ENCODE measurements around the gene CDH4.

The CDH4 gene

DNA sequence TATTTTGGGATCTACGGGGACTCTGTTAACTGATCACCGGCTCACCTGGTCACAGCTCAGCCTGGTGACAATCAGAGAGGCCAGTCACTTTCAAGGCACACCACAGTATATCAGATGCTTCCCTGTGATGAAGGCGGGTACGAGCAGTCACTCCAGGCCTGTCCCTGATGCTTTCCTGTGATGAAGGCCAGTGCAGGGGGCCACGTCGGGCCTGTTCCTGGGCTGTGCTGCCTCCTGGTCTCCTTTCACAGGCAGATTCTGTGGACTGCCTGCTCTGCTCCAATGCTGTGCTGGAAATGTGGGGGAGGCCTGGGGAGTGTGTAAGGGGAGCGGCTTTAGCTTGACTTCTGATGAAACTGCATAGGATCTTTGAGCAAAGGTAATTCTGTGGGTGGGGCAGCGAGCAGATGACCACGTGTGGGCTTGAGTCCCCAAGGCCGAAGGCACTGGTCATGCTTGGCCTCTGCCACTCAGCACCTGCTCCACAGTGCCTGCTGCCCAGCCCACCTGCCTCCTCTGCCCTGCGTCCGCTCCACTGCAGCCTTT is 441.1 kb downstream of the CDH4 start:
- DNase-seq (ENCODE audit: low read depth): no peak

DNA sequence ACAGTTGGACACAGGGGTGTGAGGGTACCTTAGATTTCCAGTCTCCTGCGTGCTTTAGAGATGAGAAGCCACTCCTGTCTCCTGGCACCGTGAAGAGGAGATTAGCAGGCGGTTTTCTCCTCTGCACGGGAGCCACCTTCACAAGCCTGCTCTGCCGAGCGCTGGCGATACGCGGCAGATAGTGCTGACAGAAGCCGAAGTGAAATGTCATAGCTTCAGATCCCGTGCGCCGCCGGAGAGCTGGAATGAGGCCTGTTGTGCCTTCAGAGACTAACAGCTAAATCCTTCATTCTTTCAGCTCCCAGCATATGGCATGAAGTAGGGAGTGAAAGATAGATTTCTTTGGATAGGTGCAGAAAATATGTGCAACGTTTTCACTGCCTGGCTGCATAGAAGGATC is 442.6 kb downstream of the CDH4 start:
- no peak for DNase-seq (ENCODE audit: low read depth)

DNA sequence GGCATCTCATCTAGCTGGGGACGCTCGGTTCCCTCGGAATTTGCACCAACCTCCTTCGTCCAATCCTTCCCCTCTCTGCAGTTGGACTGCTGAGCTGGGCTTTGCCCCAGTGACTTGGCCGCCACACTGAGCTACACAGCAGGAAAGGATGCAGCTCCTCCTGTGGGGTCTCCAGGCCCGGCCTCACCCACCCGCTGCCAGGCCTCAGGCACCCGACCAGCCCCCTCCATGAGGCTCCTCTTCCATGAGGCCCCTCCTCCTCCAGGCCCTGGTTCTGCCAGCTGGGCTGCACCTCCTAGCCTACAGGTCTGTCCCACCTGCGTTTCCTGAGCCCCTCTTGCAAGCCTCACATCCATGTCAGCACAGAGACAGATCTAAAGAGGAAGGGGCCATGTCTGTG is 443.7 kb downstream of the CDH4 start:
- no peak for DNase-seq (ENCODE audit: low read depth)

DNA sequence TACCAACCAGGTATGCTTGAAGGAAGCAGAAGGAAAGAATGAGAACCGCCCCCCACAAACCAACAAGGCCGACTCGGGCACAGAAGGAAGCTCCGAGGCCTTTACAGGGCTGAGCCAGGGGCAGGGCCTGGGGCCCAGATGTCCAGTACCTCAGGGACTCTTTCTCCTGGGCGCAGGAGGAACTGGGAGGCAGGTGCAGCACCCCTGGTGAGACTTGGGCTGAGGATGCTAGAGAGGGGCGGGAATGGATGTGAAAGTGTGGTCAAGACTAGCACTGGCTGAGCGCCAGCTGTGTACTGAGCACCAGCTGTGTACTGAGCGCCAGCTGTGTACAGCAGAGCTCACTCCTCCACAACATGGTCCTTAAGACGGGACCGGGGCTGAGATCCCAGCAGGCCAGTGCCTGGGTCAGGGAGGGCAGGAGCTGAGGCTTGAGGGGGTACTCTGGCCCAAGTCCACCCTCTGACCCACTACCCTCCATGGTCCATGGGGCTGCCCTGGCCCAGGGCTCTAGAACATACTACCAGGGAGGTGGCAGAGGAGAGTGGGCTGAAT is 444.2 kb downstream of the CDH4 start:
- no peak for DNase-seq (ENCODE audit: low read depth)

DNA sequence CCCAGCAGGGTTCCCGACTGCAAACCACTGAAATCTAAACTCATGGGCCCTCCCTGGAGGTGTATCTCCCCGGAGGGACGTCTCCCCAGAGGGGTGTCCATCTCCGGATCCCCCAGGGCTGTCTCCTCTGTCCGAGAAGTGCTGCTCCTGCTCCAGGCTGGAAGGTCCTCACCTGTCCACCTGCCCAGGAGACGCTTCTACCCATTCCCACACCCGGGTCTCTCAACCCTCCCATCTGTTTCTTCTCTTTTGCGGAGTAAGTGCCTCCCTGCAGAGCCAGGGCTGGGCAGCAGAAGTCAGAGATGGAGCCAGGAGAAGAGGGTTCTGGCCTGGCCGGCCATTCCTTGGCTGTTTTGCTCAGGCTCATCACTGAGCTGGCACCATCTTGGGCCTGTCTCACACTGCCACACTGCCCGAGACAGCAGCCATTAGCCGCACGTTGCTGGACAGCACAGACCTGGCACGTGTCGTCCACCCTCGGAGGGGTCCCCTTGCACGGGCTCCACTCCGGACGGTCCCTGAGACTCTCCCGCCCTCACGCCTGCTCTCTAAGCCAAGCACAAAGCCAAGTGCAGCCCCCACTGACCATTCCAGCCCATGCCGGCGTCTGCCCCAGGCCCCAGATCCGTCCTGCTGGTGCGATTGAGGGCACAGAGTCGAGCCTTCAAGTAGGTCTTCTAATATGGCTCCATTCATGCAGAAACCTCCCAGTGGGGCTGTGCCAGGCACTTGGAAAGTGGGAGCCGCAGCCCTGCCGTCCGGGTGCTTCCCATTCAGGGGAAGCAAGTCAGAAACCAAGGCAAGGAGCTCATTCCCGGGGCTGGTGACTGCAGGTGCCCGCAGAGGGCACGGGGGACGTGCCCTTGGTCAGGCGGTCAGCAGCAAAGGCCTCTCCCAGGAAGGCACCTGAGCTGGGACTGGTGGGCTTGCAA is 445.9 kb downstream of the CDH4 start:
- DNase-seq (ENCODE audit: low read depth): no peak

DNA sequence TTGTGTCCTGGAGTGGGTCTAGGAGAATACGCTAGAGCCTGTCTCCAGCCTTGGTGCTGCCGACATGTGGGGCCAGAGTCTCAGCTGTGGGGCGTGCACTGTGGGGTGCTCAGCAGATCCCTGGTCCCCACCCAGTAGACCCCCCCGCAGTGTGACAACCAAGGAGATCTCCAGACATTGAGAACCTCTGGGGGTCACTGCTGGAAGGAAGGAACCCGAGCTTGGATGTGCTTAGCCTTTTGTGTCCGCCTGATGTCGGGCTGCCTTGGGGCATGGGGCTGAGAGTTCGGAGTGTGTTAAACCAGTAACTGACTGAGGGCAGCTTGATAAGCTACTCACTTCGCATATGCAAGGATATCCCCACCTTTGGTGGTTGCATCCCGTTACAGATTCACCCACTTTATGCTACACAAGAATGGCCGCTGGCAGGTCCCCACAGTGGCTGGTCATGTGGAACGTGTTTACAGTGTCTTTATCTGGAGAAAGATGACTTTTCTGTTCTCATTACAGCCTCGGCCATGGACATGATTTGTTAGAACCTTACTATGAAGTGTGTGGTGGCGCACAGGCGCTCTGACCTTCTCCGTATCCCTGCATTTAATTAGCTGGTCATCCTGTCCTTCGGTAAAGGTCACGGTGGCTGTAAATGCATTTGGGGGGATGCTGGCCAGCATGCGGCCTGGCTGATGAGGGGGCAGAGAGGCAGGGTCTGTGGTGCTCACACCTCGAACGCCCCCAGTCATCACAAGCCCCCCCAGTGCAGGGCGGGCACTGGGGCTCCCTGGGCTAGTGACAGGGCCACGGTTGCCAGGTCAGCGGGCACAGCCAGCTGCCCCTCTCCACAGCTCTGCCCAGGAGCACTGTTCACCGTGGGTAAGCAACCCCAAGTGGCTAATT is 446.8 kb downstream of the CDH4 start:
- DNase-seq (ENCODE audit: low read depth): no peak

DNA sequence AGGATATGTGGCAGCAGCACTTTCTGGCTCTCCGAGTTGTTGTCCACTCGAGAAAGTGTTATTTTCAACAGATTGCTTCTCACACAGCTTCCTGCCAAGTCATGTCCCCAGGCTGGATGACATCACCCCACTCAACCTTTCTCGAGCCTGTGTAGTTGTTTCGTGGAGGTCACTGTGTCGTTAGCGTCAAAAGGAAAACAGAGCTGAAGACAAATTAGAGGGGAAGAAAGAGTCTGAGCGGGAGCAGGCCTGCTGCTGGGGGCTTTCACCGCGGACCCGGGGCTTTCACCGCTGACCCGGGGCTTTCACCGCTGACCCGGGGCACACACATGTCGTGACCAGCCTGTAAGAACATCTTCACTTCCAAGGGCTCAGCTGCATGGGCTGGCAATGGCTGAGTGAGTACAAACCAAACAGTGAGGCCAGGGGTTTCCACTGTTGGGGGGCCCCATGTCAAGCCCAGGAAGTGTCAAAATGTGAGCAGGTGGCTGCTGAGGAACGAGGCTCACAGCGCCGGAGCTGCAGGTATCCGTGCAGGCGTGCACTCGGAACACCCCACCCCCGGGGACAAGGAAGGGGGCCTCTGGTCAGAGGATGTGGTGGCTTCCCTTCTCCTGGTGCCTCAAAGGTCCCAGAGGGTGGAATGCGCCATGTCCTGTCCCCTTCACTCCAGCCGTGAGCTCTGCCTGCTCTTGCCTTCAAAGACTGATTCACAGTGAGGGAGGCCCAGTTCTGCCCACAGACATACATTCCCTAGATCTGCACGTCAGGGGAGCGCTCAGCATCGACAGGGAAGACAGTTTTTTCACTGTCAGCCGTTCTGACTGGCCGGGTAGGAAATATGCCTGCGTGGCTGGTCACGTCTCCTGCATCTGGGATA is 447.7 kb downstream of the CDH4 start:
- DNase-seq (ENCODE audit: low read depth): peak; percentile 6

DNA sequence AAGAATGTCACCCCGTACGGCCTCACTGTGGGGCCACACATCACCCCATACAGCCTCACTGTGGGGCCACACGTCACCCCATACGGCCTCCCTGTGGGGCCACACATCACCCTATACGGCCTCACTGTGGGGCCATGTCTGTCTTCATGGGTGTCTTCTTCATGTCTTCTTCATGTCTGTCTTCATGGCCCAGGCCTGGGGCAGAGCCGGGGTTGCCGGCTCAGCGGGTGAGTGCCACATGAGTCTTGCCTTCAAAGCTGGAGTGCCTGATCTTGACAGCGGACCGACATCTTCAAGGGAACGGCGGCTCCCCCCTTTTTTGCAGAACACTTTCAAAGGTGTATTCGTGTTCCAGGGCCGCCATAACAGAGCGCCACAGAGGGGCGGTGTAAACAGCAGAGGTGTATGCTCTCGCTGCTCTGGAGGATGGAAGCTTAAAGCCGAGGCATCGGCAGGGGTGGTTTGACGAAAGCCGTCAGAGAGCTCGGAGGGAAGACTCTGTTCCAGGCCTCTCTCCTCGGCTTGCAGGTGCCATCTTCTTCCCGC is 448.6 kb downstream of the CDH4 start:
- no peak for DNase-seq (ENCODE audit: low read depth)

DNA sequence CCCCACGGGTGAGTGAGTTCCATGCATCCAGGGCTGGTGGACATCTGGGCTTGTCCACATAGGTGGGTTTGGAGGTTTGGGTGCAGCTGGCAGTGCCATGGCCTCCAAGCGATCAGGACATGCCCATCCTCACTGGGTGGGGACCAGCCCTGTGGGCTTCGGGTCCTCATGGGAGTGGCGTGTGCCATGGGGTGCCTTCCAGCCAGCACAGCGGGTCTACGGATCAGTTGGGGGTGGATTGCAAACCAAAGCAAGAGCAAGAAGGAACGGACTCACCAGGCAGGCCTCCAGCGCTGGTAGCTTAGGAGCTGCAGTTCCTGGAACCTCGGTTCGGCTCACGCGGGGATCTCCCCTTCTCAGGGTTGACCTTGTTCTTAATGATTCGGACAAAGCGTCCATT is 449.3 kb downstream of the CDH4 start:
- no peak for DNase-seq (ENCODE audit: low read depth)

DNA sequence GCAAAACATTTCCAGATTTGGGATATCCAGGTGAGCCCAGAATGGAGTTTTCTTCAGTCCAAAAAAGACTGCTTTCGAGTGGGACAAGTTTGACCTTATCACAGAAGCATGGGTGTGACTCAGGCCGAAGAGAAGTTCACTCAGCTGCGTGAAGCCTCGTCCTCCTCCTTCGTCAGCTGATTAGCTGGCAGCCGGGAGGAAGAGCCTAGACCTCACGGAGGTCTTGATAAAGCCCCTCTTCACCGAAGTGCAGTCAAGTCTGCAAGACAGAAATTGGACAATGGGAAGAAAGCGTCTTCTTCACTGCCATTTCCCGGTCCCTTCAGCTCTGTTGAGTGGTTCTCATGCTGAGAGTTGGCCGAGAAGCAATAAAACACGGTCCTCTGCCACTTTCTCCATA is 449.7 kb downstream of the CDH4 start:
- DNase-seq (ENCODE audit: low read depth): no peak

DNA sequence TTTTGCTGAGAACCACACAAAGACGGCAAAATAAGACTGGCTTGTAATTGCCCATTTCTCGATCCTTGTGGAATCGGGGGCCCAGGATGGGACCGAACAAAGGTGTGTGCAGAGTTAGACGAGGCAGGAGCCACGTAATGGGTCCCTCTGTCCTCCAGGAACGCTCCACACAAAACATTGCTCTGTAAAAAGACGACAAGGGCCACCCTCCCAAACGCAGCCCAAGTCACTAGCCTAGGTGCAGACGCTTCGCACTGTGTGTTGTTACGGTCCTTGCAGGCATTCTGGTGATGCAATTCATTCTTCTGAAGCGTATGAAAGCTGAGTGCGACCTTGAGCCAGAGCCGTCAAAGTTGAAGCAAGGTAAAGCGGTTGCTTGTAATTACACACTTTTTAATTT is 450.2 kb downstream of the CDH4 start:
- DNase-seq (ENCODE audit: low read depth): no peak

DNA sequence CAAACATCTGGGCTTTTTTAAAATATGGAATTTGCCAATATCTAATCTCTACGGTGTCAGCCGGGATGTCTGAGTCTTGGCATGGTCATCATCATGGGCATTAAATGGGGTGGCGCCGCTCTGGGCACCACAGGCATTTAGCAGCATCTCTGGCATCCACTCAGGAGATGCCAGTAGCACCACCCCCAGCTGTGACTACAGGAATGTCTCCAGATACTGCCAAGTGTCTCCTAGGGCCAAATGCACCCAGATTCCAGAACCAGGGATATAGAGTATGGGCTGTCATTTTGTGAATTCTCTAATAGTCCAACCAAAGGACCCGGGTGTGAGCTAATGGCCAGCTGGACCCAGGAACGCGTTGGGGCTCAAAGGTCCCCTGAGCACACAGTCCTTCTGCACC is 452.6 kb downstream of the CDH4 start:
- peak; percentile 14 for DNase-seq (ENCODE audit: low read depth)

DNA sequence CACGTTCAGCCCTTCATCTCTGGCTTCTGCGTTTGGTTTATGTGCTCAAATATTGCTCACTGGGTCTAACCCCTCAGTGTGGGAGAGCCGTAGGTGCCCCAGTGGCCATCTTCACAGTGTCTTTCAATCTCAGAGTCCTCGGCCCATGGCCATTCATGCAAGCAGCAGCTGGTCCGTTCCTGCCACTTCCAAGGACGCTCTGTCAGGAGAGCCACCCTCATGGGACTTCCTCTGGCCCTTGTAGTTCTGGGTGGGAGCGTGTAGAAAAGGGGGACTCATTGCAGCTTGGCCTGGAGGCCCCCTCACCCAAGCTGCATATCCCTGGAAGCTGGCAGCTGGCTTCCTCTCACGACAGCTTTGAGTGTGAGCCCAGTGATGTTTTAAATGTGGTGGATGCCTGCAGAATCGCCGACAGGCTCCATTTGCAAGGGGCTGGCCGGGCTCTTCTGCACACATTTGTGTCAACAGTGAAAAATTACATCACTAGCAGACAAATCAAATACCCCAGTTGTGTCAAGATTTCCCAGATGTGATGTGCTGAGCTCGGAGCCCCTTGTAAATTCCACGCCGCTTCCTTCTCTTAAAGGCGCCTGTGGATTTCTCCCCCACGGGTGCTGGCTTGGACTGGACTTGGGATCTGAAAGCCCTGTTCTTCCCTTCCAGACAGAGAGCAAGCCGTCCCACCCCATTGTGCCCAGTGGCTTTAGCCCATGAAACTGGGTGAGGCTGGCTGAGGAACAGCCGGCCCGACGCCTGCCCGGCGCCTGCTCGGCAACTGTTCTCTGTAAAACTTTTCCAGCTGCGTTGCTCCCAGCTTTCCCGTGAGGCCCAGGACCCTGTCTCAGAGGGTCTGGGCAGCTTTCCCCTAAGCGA is 453.6 kb downstream of the CDH4 start:
- DNase-seq (ENCODE audit: low read depth): no peak

DNA sequence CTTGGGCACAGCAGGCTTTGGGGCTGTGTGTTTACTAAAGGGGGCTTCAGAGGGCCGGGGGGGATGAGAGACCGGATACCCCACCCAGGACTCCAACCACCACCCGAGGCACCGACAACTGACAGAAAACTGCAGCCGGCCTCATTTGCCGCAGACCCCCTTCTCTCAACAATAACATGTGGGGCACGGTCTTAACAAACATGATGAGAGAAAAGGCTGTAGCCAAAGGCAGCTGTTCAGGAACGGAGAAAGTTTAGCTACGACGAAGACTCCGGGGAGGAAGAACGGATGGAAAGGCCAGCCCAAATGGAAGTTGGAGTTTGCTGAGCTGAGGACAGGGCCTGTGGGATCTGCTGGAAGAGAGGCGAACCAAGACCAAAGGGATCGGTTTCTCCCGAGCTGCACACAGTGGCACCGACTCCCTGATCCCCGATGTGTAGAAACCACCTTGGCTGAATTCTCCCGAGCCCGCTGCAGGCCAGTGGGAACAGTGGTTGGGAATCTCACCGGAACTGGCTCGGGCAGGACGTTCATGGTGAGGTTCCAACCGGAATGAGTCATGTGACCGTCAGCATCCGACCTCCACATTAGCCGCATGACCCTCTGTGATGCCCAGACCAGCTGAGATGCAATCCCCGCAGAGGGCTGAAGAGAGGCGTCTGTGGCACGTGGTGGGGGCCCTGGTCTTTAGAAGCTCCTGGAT is 454.3 kb downstream of the CDH4 start:
- no peak for DNase-seq (ENCODE audit: low read depth)

DNA sequence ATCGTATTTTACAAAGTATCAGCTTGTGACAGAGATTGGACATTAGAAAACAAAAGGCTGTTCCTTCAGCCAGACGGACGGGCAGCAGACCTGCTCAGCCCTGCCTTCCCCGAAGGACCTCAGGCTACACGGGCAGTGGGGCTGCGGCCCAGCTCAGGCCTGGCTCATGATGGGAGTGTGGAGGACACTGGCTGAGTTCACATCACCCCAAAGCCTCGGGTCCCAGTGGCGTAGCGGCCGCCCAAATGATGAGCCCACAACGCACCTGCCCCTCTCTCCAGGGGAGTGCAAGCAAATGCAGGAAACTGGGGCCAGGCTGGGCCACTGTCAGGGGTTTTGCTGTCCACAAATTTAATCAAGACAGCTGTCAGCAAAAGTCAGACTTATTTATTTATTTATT is 456.8 kb downstream of the CDH4 start:
- no peak for DNase-seq (ENCODE audit: low read depth)

DNA sequence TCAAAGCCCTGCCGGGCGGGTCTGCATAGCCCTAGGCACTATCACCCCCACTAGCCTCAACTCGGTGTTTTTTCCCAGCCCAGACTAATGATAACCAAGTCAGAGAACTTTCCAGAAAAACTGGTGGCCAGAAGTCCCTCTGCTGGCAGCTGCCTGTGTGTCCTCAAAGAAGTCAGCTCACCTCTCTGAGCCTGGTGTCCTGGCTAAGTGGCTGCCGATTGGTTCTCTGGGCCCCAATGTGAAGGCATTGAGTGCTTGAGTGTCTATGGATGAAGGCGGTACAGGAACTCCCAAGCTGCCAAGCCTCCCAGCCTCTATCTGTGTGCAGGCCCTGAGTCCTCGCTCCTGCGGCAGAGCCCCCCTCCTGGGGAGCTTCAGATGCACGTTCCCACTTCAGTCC is 458.0 kb downstream of the CDH4 start:
- no peak for DNase-seq (ENCODE audit: low read depth)

DNA sequence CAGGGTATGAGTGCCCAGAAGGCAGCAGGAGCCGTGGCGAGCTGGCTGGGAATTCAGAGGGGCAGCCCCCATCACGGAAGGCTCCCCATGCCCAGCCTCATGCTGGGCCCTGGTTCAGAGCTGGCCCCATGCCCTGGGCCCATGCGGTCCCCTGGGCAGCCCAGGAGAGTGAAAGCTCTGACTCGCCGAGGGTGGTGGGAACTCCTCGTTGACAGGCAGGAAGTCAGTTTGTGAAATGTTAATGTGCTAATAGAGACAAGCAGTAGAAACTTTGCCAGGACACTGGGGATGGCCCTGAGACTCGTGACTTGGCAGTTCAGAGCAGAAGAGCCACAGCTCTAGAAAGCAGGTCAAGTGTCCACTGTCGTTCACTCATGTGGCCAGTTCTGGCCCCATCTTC is 460.6 kb downstream of the CDH4 start:
- DNase-seq (ENCODE audit: low read depth): no peak

DNA sequence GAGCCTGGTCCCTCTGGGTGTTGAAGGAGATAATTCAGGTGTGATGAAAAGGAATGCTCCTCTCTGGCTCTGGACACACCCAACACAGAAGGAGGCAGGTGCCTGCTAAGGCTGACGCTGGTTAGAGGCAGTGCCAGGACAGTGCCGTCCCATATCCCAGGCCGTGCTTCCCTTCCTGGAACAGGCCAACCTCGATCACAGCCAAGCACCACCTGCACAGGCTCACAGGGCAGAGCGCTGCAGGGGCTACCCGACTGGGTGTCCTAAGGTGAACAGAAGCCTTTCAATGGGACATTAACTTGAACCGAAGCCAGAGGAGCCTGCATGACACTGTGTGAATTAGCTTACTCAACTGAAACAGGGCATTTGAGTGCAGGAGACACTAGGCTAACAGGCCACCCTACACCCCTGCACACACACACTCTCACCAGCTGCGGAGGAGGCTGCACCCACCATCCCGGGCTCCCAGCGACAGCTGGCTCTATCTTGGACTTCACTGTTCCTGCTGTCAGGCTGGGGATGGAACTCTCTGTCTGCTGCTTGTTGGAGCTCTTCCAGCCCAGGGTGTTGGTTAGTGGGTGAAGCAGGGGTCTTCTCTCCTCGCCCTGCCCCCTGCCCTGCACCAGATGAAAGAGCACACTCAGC is 466.4 kb downstream of the CDH4 start:
- no peak for DNase-seq (ENCODE audit: low read depth)

All from EH (cell line).